HG03097 (cell line): ENCODE measurements around the gene PLBD2.

ENCODE experiments used
- ATAC-seq: cut with Tn5 transposase; IDR thresholded peaks from one replicate; pipeline ENCODE4 v1.9.1; 2021; ENCODE audit not compliant: unreplicated experiment, low FRiP score

The PLBD2 gene, protein sequence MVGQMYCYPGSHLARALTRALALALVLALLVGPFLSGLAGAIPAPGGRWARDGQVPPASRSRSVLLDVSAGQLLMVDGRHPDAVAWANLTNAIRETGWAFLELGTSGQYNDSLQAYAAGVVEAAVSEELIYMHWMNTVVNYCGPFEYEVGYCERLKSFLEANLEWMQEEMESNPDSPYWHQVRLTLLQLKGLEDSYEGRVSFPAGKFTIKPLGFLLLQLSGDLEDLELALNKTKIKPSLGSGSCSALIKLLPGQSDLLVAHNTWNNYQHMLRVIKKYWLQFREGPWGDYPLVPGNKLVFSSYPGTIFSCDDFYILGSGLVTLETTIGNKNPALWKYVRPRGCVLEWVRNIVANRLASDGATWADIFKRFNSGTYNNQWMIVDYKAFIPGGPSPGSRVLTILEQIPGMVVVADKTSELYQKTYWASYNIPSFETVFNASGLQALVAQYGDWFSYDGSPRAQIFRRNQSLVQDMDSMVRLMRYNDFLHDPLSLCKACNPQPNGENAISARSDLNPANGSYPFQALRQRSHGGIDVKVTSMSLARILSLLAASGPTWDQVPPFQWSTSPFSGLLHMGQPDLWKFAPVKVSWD

GRCh38 chr12:113358381-113359132 is at the start of gene PLBD2:
Gene PLBD2, plus strand, starts transcription at chr12:113358587. Its CDS starts 14 bp downstream, at chr12:113358601.
- ATAC-seq: peak; percentile 84

- no peak for ATAC-seq
Observed at GRCh38 chr12:113310489-113310888, 47.9 kb upstream of the PLBD2 start.

DNA sequence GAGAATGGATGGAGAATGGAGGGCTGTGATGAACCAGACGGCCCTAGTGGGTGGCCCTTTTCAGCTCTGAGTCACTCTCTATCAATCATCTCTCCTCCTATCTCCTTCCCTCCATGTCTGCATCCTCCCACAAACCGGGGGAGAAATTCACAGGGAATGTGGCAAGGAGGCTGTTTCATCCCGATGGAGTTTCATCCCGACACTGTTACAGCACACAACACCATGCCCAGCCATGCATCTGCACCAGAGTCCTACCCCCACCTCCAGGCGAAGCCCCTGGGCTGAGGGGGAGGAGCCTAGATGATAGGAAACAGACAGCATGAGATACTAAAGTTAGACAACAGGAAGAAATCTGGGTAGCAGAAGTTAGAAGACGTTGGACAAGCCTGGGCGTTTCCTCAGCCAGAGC is 44.3 kb upstream of the PLBD2 start:
- no peak for ATAC-seq

GRCh38 chr12:113315358-113315757 is 43.0 kb upstream of the PLBD2 start:
- ATAC-seq: no peak

DNA sequence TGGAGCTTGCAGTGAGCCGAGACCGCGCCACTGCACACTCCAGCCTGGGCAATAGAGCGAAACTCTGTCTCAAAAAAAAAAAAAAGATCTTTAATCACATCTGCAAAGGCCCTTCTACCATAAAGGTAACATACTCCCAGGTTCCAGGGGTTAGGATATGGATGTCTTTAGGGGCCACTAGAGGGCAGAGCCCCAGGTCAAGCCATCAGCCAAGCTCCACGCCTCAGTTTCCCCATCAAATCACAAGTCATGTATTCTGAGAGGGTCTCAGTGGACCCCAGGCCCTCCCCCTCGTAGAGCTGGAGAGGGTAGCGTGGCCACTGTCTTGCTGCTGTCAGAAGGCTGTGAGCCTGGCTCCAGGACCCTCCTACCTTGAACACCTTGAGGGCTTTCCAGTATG is 42.2 kb upstream of the PLBD2 start:
- no peak for ATAC-seq

GRCh38 chr12:113317122-113317521 is 41.3 kb upstream of the PLBD2 start:
- ATAC-seq: no peak

DNA sequence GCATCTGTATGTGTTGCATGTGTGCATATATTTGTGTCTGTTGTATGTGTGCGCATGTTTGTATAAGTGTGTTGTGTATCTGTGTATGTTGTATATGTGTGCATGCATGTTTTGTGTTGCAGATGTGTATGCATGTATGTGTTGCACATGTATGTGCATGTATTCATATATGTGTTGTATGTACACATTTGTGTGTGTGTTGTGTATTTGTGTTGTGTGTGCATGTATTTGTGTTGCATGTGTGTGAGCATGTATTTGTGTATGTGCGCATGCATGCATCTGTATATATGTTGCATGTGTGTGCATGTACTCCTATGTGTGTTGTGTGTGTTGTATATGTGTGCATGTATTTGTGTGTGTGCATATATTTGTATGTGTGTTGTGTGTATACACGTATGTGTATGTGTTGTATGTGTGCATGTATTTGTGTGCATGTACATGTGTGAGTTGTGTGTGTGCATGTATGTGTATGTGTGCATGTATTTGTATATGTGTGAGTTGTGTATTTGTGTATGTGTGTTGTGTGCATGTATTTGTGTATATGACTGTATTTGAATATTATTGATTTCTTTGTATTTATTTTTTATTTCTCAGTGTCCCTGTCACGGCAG is 40.2 kb upstream of the PLBD2 start:
- no peak for ATAC-seq

GRCh38 chr12:113318900-113319628 is 39.3 kb upstream of the PLBD2 start:
- no peak for ATAC-seq

DNA sequence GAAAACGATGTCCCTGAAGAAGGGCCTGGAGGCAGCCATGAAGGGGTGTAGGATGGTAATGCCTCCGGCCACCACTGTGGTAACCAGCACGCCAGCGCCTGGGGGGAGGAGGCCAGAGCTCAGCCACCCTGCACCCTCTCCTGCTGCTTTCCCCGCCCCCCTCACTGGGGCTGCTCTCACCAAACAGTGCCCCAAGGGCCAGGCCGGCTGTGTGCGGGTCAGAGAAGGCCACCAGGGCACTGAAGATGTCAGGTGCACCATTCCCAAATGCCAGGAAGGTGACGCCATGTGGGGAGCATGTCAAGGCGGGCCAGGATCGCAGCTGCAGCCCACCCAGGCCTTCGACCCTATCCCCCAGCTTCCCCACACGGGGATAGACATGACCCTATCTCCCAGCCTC is 38.0 kb upstream of the PLBD2 start:
- ATAC-seq: no peak

GRCh38 chr12:113322343-113322742 is 36.0 kb upstream of the PLBD2 start:
- no peak for ATAC-seq

DNA sequence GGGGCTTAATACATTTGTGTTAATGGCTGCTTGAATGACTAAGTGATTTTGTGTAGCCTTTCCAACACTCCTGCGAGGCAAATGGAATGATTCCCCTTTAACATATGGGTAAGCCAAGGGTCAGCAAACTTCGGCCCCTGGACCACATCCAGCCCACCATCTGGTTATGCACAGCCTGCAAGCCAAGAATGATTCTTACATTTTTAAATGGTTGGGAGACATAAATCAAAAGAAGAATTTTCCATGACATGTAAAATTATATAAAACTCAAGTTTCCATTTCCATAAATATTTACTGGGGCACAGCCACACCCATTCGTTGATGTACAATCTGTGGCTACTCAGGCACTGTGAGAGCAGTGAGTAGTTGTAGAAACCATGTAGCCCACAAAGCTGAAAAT is 32.5 kb upstream of the PLBD2 start:
- no peak for ATAC-seq

DNA sequence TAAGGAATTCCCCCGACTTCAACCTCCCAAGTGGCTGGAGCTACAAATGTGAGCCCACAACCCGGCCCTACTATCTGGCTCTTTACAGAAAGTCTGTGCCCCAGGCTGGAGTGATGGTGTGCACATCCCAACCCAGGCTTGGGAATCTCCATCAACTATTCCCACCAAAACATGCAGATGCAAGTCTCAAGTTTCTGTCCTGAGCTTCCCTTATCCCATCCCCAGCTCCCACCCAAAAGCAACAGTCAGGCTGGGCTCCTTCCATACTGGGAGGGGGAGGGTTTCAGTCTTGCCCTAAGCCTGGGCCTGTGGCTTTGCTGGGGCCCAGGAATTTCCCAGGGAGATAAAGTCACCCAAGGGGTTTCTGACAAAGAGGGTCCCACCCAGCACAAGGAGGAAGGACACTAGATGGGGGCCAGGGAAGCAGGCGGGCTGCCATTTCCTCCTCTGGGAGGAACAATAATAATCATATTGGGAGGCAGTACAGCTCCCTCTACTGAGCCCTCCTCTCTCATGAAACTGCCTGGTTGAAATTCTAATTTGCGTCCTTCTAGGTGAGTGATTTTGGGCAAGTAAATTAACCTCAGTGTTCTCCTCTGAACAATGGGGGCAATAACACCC is 31.5 kb upstream of the PLBD2 start:
- no peak for ATAC-seq

- no peak for ATAC-seq
Observed at GRCh38 chr12:113328368-113328889, 30.0 kb upstream of the PLBD2 start.

DNA sequence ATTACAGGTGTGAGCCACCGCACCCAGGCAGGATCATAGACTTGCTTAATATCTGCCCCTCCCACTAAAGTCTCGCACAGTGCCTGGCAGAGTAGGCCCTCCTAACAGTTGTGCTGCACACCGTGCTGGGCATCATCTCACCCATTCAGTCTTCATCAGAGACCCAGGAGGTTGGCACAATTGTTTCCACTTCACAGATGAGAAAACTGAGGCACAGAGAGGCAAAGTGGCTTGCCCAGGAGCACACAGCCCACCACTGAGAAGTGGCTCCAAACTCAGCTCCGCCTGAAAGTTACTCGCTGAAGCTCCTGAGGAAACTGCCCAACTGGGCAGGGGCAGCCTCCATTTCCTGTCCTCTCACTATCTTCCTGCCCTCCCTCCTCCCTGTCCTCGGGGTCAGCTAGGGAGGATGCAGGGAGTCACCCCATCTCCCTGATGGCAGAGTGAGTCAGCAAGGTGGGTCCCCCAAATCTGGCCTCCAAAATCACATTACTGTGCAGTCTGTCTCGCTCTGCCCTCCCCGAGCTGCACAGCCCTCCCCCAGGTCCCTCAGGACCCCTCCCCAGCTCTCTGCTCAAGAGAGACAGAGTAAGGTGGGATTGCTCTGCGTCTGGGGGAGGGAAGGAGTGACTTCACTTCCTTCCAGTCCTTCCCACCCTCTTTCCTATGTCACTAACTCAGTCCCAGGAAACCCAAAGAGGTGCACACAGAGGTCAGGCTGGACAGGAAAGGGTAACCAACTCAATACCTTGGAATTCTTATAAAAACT is 29.2 kb upstream of the PLBD2 start:
- no peak for ATAC-seq

DNA sequence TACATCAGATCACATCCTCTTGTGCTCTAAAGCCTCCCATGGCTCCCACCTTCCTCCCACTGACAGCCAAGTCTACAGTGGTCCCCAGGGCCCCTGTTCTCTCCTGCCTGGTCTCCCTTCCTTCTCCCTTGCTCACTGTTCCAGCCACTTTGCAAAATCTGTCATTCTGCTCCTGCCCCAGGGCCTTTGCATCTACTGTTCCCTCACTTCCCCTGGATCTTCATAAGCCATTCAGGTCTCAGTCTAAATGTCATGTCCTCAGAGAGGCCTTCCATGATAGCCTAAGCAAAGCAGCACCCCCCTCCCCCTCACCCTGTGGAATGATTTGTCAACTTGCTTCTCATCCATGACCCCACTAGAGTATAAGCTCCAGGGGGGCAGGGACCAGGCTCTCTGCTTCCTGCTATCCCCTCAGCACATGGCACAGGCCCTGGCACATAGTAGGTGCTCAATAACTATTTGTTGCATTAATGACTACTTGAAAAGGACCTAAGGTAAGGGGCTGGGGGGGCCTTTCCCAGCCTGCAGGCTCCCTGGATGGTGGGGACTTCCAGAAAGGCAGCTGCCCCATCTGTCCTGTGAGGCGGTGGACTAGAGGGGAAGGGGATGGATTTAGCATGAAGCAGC is 28.5 kb upstream of the PLBD2 start:
- ATAC-seq: no peak

DNA sequence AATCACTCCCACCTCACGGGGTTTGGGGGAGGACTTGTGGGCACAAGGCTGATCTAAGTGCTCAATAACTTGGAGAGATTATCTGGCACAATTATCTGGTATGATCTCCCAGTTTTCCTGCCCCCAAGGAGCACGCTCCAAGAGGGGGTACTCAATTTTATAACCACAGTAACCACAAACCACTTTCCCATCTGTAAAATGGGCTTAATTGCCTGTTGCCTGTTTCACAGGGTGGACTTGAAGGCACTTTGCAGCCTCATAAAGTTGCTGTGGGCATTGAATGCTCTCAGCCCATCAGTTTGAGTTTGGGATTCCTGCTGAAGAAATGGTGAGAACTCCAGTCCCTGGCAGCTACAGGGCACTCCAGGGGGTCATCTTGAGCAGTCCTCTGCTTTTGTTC is 27.9 kb upstream of the PLBD2 start:
- no peak for ATAC-seq

DNA sequence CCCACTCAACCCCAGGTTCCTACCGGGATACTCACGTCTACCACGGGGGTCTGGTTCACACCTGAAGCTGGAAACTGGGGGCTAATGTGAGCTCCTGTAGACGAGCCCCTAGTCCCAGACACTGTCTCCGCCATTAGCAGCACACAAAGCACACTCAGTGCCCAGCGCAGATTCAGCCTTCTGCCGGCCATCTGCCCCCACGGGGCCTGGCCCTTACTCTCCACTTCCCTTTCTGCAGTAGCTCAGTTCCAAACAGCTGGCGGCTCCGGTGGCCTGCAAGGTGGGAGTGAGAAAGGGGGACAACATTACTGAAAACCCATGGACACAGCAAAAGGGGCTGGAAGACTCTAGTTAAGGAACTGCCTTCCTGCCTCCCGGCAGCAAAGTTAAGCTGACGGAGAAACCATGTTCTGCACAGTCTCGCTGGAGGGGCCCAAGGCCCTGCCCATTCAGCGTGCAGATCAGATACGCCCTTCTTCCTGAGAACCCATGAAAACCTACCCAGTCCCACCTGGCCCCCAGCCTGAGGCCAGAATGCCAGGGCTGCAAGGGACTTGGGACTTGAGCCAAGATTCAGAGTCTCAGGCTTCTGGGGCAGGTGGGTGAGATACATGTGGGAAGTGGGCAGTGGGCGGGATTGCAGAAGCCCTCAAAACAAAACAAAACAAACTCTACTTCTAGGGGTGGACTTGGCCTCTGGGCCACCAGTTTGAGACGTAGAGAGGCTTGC is 25.5 kb upstream of the PLBD2 start:
- no peak for ATAC-seq

DNA sequence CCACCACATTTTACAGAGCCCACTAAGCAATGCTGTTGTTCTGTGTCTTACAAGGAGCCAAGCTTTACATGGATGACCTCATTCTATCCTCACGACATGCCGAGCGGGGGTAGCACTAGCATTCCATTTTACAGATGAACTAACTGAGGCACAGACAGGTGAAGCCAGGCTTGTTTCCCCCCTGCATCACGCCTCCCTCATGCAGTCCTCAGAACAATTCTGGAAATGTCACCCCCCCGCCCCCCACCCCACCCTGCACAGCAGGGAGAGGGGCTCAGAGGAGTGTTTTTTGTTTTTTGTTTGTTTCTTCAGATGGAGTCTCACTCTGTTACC is 25.0 kb upstream of the PLBD2 start:
- ATAC-seq: no peak
